ENCODE measurements around the gene BRD4.
A peak's percentile ranks its signal among the peaks of the same experiment; 100 is the strongest.

DNA sequence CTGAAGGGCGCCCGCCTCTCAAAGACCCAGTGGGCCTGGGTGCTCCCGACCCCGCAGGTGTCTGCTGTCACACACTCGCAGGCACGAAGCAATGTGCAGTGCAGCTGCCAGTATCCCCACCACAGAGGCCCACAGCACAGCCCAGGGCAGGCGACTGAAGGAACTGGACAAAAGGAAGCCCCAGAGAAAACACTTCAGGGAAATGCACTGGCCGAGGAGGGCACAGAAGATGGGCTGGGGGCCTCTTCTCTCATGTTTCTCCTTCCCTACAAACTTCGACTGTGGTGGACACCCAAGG, 37.2 kb upstream of the BRD4 start:
- TF ChIP-seq POLR2A (IDR thresholded peaks at IDR 0.05; ENCODE audit: low read depth, low read length), result peak; percentile 19; the same call in 1 of the 2 replicates
- TF ChIP-seq, protein P1, sequence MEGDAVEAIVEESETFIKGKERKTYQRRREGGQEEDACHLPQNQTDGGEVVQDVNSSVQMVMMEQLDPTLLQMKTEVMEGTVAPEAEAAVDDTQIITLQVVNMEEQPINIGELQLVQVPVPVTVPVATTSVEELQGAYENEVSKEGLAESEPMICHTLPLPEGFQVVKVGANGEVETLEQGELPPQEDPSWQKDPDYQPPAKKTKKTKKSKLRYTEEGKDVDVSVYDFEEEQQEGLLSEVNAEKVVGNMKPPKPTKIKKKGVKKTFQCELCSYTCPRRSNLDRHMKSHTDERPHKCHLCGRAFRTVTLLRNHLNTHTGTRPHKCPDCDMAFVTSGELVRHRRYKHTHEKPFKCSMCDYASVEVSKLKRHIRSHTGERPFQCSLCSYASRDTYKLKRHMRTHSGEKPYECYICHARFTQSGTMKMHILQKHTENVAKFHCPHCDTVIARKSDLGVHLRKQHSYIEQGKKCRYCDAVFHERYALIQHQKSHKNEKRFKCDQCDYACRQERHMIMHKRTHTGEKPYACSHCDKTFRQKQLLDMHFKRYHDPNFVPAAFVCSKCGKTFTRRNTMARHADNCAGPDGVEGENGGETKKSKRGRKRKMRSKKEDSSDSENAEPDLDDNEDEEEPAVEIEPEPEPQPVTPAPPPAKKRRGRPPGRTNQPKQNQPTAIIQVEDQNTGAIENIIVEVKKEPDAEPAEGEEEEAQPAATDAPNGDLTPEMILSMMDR (IDR thresholded peaks at IDR 0.05 in 2 of 3, conservative IDR thresholded peaks at IDR 0.05 in 1 of 3; ENCODE audit: control insufficient read depth in 2 of 3, extremely low read depth in 1 of 3, insufficient read depth in 1 of 3, low read depth in 3 of 3, low read length in 3 of 3), result no peak
- TF ChIP-seq HDAC2 (IDR thresholded peaks at IDR 0.05), result no peak
- no peak for TF ChIP-seq POLR2AphosphoS5 (IDR thresholded peaks at IDR 0.05; ENCODE audit: low read length)
- TF ChIP-seq TCF7 (IDR thresholded peaks at IDR 0.05; ENCODE audit: borderline replicate concordance), result no peak
- no peak for TF ChIP-seq TCF12 (IDR thresholded peaks at IDR 0.05; ENCODE audit: low read depth, low read length)
- TF ChIP-seq BHLHE40 (IDR thresholded peaks at IDR 0.05; ENCODE audit: borderline replicate concordance in 1 of 2, low read depth in 2 of 2, low read length in 1 of 2), result no peak
